GM12874 (cell line): ENCODE results near the gene KIAA0825.

Experiments used
- CTCF ChIP-seq: IDR thresholded peaks from 2 replicates; pipeline ENCODE4 v1.5.1; 2011; ENCODE audit warnings: low read depth, mild to moderate bottlenecking, control low read depth, low read length, moderate library complexity; ENCODE audit not compliant: insufficient read depth

KIAA0825 gene

GRCh38 chr5:94314460-94315131, 303.8 kb downstream of the KIAA0825 start:
- TF ChIP-seq CTCF: no peak

- no peak for TF ChIP-seq CTCF
These were observed 304.7 kb downstream of the KIAA0825 start for GRCh38 chr5:94313696-94314095.

GRCh38 chr5:94313188-94313587, 305.2 kb downstream of the KIAA0825 start:
- no peak for TF ChIP-seq CTCF

- TF ChIP-seq CTCF: no peak
These were observed 306.1 kb downstream of the KIAA0825 start for GRCh38 chr5:94312298-94312697.

- TF ChIP-seq CTCF: no peak
These were observed 307.6 kb downstream of the KIAA0825 start for GRCh38 chr5:94310833-94311232.

GRCh38 chr5:94309141-94309540, 309.3 kb downstream of the KIAA0825 start:
- no peak for TF ChIP-seq CTCF

GRCh38 chr5:94308442-94308841, 310.0 kb downstream of the KIAA0825 start:
- TF ChIP-seq CTCF: no peak
